AG09309 (cell line): ENCODE measurements around the gene SCGB1D4.
"Not testable (repeated sequence)": the region's sequence is repeated elsewhere in the genome, so short reads cannot be mapped to it uniquely, and the experiment has no call there.

ENCODE experiments used
- DNase-seq: peaks from one replicate; pipeline ENCODE4 v3.0.0-alpha.2; 2010; ENCODE audit warnings: low read depth
- H3K4me3 ChIP-seq: 2 replicates; pipeline ENCODE4 v1.5.1; 2011; ENCODE audit warnings: mild to moderate bottlenecking, low read depth, low read length, moderate library complexity; ENCODE audit not compliant: control insufficient read depth
- TF ChIP-seq, protein P1 (sequence below): IDR thresholded peaks from 2 replicates; pipeline ENCODE4 v1.5.1; 2011; ENCODE audit warnings: mild to moderate bottlenecking, low read depth, low read length, inconsistent platforms; ENCODE audit not compliant: insufficient read depth, control insufficient read depth; ENCODE audit errors: missing control alignments

Gene SCGB1D4, protein sequence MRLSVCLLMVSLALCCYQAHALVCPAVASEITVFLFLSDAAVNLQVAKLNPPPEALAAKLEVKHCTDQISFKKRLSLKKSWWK

DNA sequence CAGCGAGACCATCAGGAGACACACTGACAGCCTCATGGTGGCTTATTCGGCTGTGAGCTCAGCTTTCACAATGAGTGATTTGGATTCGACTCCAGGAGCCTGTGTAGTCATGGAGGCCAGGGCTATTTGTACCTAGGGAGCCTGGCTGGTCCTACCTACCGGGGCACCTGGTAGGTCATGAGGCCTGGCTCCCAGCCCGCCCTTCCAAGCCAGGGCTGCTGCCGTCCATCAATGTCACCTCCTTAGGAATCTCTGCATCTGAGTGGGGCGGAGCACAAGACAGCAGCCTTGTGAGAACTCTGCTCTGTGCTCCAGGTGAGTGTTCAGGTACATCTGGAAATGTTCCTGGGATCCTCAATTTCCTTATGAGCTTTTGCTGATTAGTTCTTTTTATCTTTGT is at the start of gene SCGB1D4:
Gene SCGB1D4 (minus strand): TSS at position 101 of the 400 bp plus-strand sequence. CDS start 65 bp downstream, at position 36.
- no peak for DNase-seq
- TF ChIP-seq, protein P1, sequence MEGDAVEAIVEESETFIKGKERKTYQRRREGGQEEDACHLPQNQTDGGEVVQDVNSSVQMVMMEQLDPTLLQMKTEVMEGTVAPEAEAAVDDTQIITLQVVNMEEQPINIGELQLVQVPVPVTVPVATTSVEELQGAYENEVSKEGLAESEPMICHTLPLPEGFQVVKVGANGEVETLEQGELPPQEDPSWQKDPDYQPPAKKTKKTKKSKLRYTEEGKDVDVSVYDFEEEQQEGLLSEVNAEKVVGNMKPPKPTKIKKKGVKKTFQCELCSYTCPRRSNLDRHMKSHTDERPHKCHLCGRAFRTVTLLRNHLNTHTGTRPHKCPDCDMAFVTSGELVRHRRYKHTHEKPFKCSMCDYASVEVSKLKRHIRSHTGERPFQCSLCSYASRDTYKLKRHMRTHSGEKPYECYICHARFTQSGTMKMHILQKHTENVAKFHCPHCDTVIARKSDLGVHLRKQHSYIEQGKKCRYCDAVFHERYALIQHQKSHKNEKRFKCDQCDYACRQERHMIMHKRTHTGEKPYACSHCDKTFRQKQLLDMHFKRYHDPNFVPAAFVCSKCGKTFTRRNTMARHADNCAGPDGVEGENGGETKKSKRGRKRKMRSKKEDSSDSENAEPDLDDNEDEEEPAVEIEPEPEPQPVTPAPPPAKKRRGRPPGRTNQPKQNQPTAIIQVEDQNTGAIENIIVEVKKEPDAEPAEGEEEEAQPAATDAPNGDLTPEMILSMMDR, result no peak
- H3K4me3 ChIP-seq, result no peak within 1 kb of the TSS

DNA sequence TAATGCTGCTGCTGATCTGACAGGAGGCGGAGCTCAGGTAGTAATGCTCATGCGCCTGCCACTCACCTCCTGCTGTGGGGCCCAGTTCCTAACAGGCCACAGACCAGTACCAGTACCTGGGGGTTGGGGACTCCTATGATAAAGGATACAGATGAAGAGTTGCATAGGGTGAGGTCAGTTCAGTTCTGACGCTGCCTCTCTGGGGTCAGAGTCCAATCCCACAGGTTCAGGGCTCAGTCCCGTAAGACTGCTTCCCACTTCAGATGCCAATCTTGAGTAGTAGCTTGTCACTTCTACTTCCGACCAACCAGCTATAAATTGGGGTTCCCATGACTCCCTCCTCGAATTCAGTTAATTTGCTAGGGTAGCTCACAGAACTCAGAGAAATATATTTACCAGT is 47.0 kb upstream of the SCGB1D4 start:
- no peak overlapping the region for H3K4me3 ChIP-seq
- TF ChIP-seq, protein P1, result no peak
- no peak for DNase-seq

DNA sequence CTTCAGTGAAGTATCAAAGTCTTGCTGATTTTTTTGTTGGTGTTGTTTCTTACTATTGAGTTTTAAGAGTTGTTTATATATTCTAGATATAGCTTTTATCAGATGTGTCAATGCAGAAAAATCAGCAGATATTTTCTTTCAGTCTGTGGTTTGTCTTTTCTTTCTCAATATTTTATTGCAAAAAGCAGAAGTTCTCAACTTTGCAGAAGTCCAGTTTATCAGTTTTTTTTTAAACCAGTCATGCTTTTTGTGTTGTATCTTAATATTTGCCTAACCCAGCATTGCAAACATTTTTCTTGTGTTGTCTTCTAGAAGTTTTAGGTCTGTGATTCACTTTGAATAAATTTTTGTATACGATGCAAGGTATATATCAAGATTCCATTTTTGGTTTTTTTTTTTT is 45.3 kb upstream of the SCGB1D4 start:
- TF ChIP-seq, protein P1, result no peak
- no peak overlapping the region for H3K4me3 ChIP-seq
- no peak for DNase-seq

DNA sequence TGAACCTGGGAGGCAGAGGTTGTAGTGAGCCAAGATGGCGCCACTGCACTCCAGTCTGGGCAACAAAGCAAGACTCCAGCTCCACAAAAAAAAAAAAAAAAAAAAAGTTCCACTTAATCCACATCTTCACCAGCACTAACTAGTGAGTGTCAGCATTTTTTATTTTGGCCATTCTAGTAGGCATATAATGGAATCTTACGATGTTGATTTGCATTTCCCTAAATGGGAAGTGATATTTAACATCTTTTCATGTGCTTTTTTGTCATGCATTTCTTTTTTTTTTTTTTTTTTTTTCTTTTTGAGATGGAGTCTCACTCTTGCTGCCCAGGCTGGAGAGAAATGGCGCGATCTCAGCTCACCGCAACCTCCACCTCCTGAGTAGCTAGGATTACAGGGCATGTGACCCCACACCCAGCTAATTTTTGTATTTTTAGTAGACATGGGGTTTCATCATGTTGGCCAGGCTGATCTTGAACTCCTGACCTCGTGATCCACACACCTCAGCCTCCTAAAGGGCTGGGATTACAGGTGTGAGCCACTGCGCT is 44.8 kb upstream of the SCGB1D4 start:
- H3K4me3 ChIP-seq, DNase-seq: not testable (repeated sequence)

DNA sequence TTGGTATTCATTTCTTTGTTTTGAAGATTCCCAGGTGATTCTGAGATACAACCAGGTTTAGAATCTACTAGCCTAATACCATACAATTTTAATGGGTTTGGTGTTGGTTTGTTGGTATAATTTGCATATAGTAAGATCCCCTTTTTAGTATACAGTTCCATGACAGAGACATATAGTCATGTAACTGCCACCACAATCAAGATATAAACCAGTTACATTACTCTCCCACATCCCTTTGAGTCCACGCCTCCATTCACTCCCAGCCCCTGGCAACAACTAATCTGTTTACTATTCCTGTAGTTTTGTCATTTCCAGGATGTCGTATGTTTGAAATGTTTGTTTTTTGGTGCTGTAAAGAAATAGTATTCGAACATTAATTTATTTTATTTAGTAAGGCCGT is 42.7 kb upstream of the SCGB1D4 start:
- no peak for DNase-seq
- no peak overlapping the region for H3K4me3 ChIP-seq
- TF ChIP-seq, protein P1, result no peak

DNA sequence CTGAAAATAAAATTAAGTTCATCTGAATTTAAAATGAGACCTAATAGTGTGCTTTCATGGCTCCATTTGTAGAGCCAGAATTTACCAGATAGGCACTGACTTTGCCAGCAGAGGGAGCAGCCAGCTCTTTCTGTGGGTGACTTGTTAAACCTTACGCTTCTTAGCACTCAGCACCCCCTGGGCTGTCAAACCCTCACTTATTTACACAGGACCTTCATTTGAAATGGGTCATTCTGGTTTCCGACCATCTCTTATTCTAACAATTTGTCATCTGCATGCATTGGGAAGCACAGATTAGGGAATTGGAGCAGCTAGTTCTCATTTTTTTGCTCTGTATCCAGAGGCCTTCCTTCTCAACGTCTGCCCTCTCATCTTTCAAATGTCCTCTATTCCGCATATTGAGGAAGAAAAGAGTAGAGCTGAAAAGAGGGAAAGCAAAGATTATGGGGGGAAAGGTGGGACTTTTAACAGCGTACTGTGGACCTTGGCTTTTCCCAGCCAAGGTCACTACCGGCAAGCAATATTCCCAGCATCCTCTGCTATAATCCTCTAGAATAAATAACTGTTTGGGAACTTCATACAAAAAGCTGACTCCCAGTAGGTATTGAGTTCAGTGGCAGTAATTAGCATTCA is 41.5 kb upstream of the SCGB1D4 start:
- no peak overlapping the region for H3K4me3 ChIP-seq

DNA sequence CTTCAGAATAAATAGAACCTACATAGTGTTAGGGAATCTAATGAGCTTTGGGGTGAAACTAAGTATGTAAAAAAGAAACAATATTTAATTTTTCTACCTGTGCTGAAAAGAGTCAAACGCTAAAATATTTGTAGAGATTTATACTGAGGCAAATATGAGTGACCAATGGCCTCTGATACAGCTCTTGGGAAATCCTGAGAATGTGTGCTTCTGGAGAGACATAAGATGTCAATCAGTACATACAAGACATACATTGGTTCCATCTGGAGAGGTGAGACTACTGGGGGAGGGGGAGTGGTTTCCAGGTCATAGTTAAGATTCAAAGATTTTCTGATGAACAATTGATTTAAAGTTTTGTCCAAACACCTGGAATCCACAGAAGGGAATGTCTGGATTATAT is 39.3 kb upstream of the SCGB1D4 start:
- TF ChIP-seq, protein P1, result no peak
- no peak for DNase-seq
- no peak overlapping the region for H3K4me3 ChIP-seq

More for the DNA sequence above, 41.5 kb upstream of the SCGB1D4 start:
- TF ChIP-seq, protein P1, result peak; percentile 79
- DNase-seq, result peak; percentile 5
